ENCODE measurements around the gene CD163L1.

Gene CD163L1

DNA sequence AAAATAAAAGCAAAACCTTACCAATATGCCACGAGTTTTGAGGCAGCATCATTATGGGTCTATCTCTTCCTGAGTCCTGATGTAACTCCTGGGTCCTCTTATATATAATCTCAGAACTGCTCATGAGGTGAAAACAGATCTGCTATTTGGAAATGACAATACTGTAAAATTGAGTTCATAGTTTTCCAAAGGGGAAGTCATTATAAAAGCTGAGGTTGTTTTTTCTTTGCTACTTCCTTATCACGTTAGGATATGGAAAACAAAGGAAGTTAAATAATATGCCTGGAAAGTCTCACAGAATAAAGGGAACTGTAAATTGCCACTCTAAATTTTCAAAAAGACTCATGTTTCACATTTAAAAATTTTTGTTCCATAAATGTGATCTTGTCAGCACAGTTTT, at the start of gene CD163L1:
CD163L1 (minus strand) TSS at position 78 of the 400 bp plus-strand sequence; CDS start at position 52, 26 bp downstream.
- no peak for TF ChIP-seq CTCF (IDR thresholded peaks at IDR 0.05; ENCODE audit: insufficient read depth, low read depth, low read length, missing control alignments)
- no peak within 1 kb of the TSS for H3K4me3 ChIP-seq (ENCODE audit: low read depth, low read length)
- DNase-seq (ENCODE audit: low read depth): no peak

DNA sequence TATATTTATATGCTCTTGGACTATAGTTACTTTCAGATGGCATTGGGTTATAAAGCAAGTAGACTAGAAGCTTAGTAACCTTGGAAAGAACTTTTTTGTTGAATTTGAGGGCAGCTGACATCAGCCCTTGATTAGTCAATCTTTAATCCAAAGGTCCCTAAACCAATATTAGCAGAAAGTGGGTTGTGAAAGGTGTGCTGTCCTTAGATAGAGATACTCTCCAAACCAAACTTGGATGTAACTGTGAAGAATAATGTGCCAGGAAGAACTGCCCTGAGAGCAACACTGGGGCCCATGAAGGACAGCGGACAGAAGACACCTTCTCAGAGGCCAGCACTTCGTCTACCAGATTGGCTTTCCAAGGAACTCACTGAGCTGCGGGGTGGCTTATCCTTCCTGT, 49.1 kb upstream of the CD163L1 start:
- no peak overlapping the region for H3K4me3 ChIP-seq (ENCODE audit: low read depth, low read length)
- DNase-seq (ENCODE audit: low read depth): no peak
- TF ChIP-seq CTCF (IDR thresholded peaks at IDR 0.05; ENCODE audit: insufficient read depth, low read depth, low read length, missing control alignments): no peak

DNA sequence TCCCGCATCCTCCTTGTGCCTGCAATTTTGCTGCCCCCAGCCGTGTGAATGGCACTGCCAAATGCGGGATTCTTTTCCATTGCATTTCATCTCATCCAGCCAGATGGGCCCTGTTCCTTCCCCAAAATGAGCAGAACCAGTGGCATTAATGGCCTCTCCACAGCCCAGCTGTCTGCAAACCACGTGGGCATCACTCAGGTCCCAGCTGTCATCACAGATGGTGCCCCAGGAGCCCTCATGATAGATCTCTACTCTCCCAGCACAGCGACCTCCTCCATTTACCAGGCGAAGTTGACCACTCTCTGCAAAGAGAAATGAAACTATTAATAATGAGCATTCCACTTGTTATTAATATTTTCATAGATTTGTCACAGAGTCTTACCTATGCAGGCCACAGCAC, 42.6 kb upstream of the CD163L1 start:
- TF ChIP-seq CTCF (IDR thresholded peaks at IDR 0.05; ENCODE audit: insufficient read depth, low read depth, low read length, missing control alignments): no peak
- DNase-seq (ENCODE audit: low read depth): no peak

DNA sequence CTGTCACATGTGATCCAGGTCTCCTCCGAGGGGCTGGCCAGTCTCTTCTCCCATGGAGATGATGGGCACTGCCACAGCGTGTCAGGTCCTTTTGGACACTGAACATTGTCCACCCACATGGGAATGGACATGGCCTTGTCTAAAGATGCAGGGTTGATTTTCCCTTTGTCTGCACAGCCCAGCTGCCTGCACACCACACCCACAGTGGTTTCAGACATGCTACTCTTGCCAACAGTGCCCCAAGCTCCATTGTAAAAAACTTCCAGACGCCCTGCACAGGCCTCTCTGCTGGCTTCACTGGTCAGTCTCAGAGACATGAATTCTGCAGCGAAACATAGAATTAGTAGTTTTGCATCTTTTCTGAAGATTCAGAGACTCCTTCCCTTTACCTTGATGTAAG, 41.1 kb upstream of the CD163L1 start:
- DNase-seq (ENCODE audit: low read depth): no peak
- no peak for TF ChIP-seq CTCF (IDR thresholded peaks at IDR 0.05; ENCODE audit: insufficient read depth, low read depth, low read length, missing control alignments)
- no peak overlapping the region for H3K4me3 ChIP-seq (ENCODE audit: low read depth, low read length)

More for the DNA sequence above, 42.6 kb upstream of the CD163L1 start:
- no peak overlapping the region for H3K4me3 ChIP-seq (ENCODE audit: low read depth, low read length)

DNA sequence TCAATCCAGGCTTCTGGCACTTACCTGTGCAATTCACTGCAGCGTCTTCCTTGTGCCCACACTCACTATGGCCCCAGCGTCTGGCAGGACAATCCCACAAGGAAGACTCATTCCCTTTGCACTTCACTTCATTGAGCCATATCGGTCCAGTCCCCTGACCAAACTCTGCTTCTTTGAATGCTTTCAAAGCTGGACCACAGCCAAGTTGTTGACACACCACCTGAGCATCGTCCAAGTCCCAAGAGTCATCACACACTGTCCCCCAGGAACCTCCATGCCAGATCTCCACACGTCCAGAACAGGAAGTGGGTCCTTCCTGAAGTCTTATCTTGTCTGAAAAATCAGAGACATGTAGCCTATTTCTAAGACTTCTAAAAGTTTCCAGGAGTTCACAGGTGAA, 39.4 kb upstream of the CD163L1 start:
- no peak for TF ChIP-seq CTCF (IDR thresholded peaks at IDR 0.05; ENCODE audit: insufficient read depth, low read depth, low read length, missing control alignments)
- no peak overlapping the region for H3K4me3 ChIP-seq (ENCODE audit: low read depth, low read length)
- DNase-seq (ENCODE audit: low read depth): no peak

DNA sequence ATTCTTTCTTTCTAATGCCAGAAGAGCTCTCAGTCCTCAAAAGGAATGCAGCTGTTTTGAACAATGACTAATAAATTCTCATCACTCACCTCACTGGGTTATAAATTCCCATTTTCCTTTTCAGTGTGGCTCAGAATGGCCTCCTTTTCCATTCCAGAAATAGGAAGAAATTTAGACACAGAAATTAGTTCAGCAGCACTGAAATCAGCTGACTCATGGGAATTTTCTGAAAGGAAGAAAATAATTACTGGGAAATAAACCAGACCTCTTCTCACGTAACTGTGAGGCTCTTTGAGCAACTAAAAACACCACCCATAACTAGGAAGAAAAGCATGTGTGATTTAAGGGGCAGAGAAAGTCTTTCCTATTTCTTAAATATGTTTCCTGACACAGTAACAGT, 35.8 kb upstream of the CD163L1 start:
- no peak overlapping the region for H3K4me3 ChIP-seq (ENCODE audit: low read depth, low read length)
- TF ChIP-seq CTCF (IDR thresholded peaks at IDR 0.05; ENCODE audit: insufficient read depth, low read depth, low read length, missing control alignments): no peak
- DNase-seq (ENCODE audit: low read depth): no peak

DNA sequence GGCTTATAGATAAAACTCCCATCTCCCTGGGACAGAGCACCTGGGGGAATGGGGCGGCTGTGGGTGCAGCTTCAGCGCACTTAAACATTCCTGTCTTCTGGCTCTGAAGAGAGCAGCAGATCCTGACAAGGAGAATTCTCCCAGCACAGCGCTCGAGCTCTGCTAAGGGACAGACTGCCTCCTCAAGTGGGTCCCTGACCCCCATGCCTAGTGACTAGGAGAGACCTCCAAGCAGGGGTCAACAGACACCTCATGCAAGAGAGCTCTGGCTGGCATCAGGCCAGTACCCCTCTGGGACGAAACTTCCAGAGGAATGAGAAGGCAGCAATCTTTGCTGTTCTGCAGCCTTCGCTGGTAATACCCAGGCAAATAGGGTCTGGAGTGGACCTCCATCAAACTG, 28.1 kb upstream of the CD163L1 start:
- no peak for DNase-seq (ENCODE audit: low read depth)
- TF ChIP-seq CTCF (IDR thresholded peaks at IDR 0.05; ENCODE audit: insufficient read depth, low read depth, low read length, missing control alignments): no peak
- H3K4me3 ChIP-seq (ENCODE audit: low read depth, low read length): no peak overlapping the region
